Prostate gland (tissue), 2 donors: ENCODE data around the gene MYO5B.

Source experiments
- POLR2A ChIP-seq: fragments of 450-650 bp; IDR thresholded peaks from one replicate; pipeline ENCODE4 v1.6.1; 2016; ENCODE audit warnings: antibody characterized with exemption, mild to moderate bottlenecking
- TF ChIP-seq, protein P1 (sequence below), 4 experiments: fragments of 200-600 bp in 2 of 4; fragments of 450-650 bp in 2 of 4; sonication (generic) in 2 of 4; IDR thresholded peaks; 1 replicate in 3 of 4; 2 replicates in 1 of 4; pipeline ENCODE4 v1.5.1; 2016 to 2019; ENCODE audit warnings: antibody characterized with exemption in 4 of 4, mild to moderate bottlenecking in 2 of 4, moderate library complexity in 2 of 4

- TF ChIP-seq, protein P1, sequence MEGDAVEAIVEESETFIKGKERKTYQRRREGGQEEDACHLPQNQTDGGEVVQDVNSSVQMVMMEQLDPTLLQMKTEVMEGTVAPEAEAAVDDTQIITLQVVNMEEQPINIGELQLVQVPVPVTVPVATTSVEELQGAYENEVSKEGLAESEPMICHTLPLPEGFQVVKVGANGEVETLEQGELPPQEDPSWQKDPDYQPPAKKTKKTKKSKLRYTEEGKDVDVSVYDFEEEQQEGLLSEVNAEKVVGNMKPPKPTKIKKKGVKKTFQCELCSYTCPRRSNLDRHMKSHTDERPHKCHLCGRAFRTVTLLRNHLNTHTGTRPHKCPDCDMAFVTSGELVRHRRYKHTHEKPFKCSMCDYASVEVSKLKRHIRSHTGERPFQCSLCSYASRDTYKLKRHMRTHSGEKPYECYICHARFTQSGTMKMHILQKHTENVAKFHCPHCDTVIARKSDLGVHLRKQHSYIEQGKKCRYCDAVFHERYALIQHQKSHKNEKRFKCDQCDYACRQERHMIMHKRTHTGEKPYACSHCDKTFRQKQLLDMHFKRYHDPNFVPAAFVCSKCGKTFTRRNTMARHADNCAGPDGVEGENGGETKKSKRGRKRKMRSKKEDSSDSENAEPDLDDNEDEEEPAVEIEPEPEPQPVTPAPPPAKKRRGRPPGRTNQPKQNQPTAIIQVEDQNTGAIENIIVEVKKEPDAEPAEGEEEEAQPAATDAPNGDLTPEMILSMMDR (IDR thresholded peaks at IDR 0.05) = no peak
- no peak for TF ChIP-seq POLR2A
These were observed 79.9 kb downstream of the MYO5B start for GRCh38 chr18:50115095-50115494.
